Stimulated activated CD4-positive, alpha-beta T cell treated with anti-CD3 and anti-CD28 coated beads, TNF-alpha, amount 100 ng/mL, for 4 hours (primary cell): ENCODE results near the gene CNTN4.

ENCODE experiments used
- DNase-seq, 3 experiments: peaks; one replicate each; pipeline ENCODE4 v3.0.0-alpha.2; 2020; ENCODE audit warnings: low read depth in 3 of 3

CNTN4 gene

DNA sequence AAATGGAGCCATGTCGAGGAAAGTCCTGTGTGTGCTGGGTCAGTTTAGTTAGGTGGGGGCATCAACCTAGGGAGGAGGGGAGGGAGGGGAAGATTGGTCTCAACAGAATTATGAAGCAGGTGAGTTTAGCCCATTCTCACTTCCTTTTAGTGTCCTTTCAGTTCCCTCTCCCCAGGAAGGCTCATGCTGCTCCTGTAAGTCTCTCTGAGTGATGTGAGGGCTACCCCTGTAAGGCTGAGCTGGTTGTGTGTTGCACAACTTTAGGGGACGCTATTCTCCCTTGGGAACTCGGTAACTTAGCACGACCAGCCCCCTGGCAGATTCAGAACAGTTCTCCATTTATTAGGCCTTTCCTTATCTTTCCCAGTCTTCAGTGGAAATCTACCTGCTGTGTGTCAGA, 990.4 kb downstream of the CNTN4 start:
- DNase-seq, result no peak

GRCh38 chr3:3097958-3098357, 999.3 kb downstream of the CNTN4 start:
- DNase-seq, result no peak

DNA sequence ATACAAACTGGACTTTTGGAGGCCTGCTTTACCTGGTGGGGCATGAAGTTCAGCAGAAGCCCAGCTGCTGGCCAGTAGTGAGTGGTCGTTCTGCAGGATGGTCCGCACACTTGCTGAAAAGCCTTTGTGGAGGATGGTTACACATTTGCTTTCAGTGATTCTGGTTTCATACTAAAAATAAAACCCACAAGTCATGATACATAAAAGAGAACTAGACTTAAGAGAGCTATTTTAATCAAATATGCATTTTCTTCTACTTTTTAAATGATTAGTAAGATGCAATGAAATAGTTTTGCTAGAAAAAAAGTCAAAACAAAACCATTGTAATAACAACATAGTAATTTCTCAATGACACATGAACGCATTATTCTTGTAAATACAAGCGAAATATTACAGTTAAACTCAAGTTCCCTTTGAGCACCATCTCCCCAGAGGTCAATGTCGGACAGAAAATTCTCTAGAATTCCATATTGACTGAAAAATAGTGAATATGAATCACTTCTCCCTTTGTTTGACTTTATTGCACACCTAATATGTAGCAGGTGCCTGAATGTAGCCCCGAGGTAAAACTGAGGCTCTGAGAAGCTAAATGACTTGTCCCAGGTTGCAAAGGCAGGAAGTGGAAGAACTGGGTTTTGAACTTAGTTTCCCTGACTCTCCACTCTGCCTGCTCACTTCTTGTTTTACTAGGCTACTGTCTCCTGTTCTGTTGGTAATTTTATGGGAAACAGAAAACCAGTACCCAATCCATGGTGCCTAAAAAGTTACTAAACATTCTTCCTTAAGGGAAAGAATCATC, 1003.2 kb downstream of the CNTN4 start:
- no peak for DNase-seq

GRCh38 chr3:3102751-3103150, 1004.1 kb downstream of the CNTN4 start:
- DNase-seq, result no peak

- DNase-seq, result no peak
These were observed 1006.6 kb downstream of the CNTN4 start for GRCh38 chr3:3105246-3105645.

DNA sequence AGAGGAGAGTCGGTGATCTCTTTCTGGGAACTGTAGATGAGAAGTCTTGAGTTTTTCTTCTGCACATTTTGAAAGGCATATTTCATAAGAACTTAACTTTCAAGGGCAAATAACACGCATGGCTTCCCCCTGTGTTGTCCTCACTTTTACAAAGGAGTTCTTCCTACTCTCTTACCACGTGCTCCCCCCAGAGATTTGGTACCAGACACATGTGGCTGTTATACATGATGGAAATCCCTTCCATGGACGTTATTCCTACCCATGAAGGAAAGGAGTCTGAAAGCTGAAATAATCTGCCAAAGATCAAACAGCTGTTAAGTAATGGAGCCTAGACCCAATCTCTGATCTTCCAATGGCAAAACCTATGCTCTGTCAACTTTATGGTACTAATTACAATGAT, 1007.1 kb downstream of the CNTN4 start:
- no peak for DNase-seq

GRCh38 chr3:3107181-3107580, 1008.5 kb downstream of the CNTN4 start:
- no peak for DNase-seq
